Testis (tissue), 3 donors: ENCODE results near the gene HDAC7. TPM values are rescaled to one million over a fixed set of nuclear protein-coding genes. Genes with fewer than 3 reads are reported as not detected.

Experiments
- DNase-seq: peaks from one replicate; pipeline ENCODE4 v3.0.0-alpha.2; 2019
- H3K27ac ChIP-seq, 2 donors: fragments of 200-600 bp; sonication (generic); one replicate each; pipeline ENCODE4 v1.5.1; 2019
- H3K27me3 ChIP-seq: fragments of 200-600 bp; sonication (generic); one replicate; pipeline ENCODE4 v1.5.1; 2019
- H3K36me3 ChIP-seq: fragments of 200-600 bp; sonication (generic); one replicate; pipeline ENCODE4 v1.5.1; 2017; ENCODE audit warnings: low read depth; ENCODE audit errors: missing control alignments
- H3K4me1 ChIP-seq: fragments of 200-600 bp; sonication (generic); one replicate; pipeline ENCODE4 v1.5.1; 2019
- H3K4me3 ChIP-seq, 2 donors: fragments of 200-600 bp; sonication (generic); one replicate each; pipeline ENCODE4 v1.5.1; 2017 to 2019
- H3K9me3 ChIP-seq: fragments of 200-600 bp; sonication (generic); one replicate; pipeline ENCODE4 v1.5.1; 2017
- CTCF ChIP-seq, 3 experiments: fragments of 450-650 bp in 2 of 3; fragments of 200-600 bp in 1 of 3; sonication (generic) in 1 of 3; IDR thresholded peaks; one replicate each; pipeline ENCODE4 v1.5.1; 2016 to 2019; ENCODE audit warnings: antibody characterized with exemption in 3 of 3, mild to moderate bottlenecking in 2 of 3, moderate library complexity in 1 of 3
- POLR2A ChIP-seq: fragments of 450-650 bp; IDR thresholded peaks from one replicate; pipeline ENCODE4 v1.6.1; 2017; ENCODE audit warnings: antibody characterized with exemption, mild to moderate bottlenecking, moderate library complexity
- WGBS, 2 donors: methylation state at CpG; one replicate each; pipeline ENCODE4 v1.1.5; 2018; 5-methylcytosine and 5-hydroxymethylcytosine counted together
- intact Hi-C: fragments of 100-400 bp; cut with DNase I; formaldehyde crosslinking; loops from one replicate; pipeline ENCODE4 v1.15.1; 2023; ENCODE audit warnings: low total_unique reads
- polyA plus RNA-seq: library from polyadenylated mRNA; stranded (reverse); fragments of 350-450 nt; fragmentation: Illumina TruSeq; extraction: RNeasy Lipid Tissue Mini Kit (QIAGEN cat#74804); gene quantifications from one replicate; pipeline ENCODE4 v1.2.3, GENCODE V29; 2014; ENCODE audit warnings: low read depth, low replicate concordance; ENCODE audit not compliant: insufficient read depth
- total RNA-seq, 2 donors: library from RNA; depleted of rRNA; stranded (reverse); fragments of >200 nt; gene quantifications; one replicate each; pipeline ENCODE4 v1.2.3, GENCODE V29; 2016

HDAC7 gene
- total and polyA plus RNA-seq, 3 donors from 2014 or later = 28.2 to 70.0 (median 39.9) TPM

GRCh38 chr12:47841501-47841900 lies 21.8 kb upstream of the HDAC7 start:
- no peaks in the 10 kb centered on the region for H3K9me3 ChIP-seq
- no peaks in the 10 kb centered on the region for H3K36me3 ChIP-seq
- no peak overlapping the region for H3K4me3 ChIP-seq
- no peak for DNase-seq
- no peak overlapping the region for H3K27ac ChIP-seq
- H3K27me3 ChIP-seq = no peaks in the 10 kb centered on the region
- 69 to 82% methylated on average over 2 of the region's 2 CpGs for WGBS, 2 donors
- H3K4me1 ChIP-seq = peaks cover 8% of the 10 kb centered on the region
- intact Hi-C loops = no loop called here
- TF ChIP-seq POLR2A (no peak), CTCF (IDR thresholded peaks at IDR 0.05) (no peak)

GRCh38 chr12:47840571-47840970 lies 20.9 kb upstream of the HDAC7 start:
- intact Hi-C loops = no loop called here
- no peaks in the 10 kb centered on the region for H3K9me3 ChIP-seq
- TF ChIP-seq CTCF (IDR thresholded peaks at IDR 0.05) = no peak
- TF ChIP-seq POLR2A = no peak

DNA sequence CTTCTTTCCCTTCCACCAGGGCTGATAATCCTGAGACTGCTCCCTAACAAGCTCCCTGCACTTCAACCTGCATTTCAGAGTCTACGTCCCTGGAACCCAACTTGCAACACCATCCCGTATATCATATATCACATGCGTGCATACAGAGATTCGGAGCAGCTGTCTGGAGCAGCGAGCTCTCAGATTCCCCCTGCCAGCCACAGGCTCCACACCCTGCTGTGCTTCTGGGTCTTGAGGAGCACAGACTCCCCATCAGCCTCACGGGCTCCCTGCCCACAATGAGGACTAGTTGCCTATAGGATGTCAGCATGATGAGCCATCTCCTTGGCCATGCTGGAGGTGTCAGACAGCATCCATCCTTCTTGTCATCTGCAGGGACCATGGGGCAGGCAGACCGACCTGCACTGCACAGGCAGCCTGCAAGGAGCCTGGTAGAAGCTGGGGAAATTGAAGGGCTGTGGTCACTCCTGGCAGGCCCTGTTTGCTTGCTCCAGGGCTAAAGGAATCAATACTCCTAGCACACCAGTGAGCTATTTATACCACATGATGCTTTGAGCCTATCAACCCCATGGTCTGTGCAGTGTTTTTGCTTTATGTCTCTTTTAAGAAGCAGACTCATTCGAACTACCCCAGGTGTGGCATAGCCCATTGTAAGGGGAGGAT lies 19.6 kb upstream of the HDAC7 start:
- intact Hi-C loops = loop anchor here (5.0 to 10.0 kb wide), 2 partner anchors 42 to 125 kb away; no protein-coding TSS in a partner anchor
- H3K4me1 ChIP-seq = peaks cover 4% of the 10 kb centered on the region
- WGBS, 2 donors = 88 to 95% methylated on average over 6 to 8 of the region's 8 CpGs
- DNase-seq = no peak
- no peaks in the 10 kb centered on the region for H3K27me3 ChIP-seq
- no peak overlapping the region for H3K4me3 ChIP-seq
- no peaks in the 10 kb centered on the region for H3K9me3 ChIP-seq
- H3K27ac ChIP-seq = no peak overlapping the region
- TF ChIP-seq POLR2A (no peak), CTCF (IDR thresholded peaks at IDR 0.05) (no peak)
- H3K36me3 ChIP-seq = no peaks in the 10 kb centered on the region

More at GRCh38 chr12:47840571-47840970, 20.9 kb upstream of the HDAC7 start:
- DNase-seq = no peak
- WGBS, 2 donors = 96 to 97% methylated on average over 1 of the region's 1 CpG
- H3K27ac ChIP-seq = no peak overlapping the region
- no peak overlapping the region for H3K4me3 ChIP-seq
- no peaks in the 10 kb centered on the region for H3K36me3 ChIP-seq
- H3K4me1 ChIP-seq = peaks cover 8% of the 10 kb centered on the region
- no peaks in the 10 kb centered on the region for H3K27me3 ChIP-seq

DNA sequence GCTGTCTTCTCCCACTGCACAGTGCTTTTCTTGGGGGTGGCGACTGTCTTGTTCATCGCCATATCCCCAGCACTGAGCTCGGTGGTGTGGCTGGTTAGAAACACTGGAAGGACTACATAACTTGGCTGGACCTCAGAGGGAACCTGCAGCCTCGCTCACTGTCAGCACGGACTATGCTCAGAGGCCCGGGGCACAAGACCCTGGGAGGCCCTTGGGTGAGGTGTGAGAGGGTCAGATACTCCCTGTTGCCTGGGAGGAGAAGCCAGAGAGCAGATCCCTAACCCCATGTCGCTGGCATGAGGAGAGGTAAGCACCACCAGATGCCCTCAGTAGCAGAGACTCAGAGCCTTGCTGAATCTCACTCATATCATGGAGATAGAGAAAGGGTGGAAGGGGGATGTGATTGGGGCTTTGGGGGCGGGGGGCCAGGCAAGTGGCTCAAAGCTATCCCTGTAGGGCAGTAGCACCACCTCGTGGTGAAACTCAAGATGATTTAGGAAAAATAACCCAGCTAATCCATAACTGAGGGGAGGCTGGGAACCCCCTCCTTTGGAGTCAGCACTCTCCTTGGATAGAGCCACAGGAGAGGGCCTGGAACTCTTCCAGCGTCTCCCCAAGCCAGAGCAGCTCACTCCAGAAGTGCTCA lies 18.7 kb upstream of the HDAC7 start:
- WGBS, 2 donors = 41 to 64% methylated on average over 7 to 10 of the region's 10 CpGs
- intact Hi-C loops = loop anchor here (5.0 to 10.0 kb wide), 2 partner anchors 41 to 124 kb away; no protein-coding TSS in a partner anchor

More for the DNA sequence above, 18.7 kb upstream of the HDAC7 start:
- Histone ChIP-seq H3K36me3 (no peaks in the 10 kb centered on the region), H3K4me1 (peaks cover 4% of the 10 kb centered on the region), H3K4me3 (no peak overlapping the region), H3K27me3 (no peaks in the 10 kb centered on the region), H3K27ac (no peak overlapping the region), H3K9me3 (no peaks in the 10 kb centered on the region)
- no peak for DNase-seq
- no peak for TF ChIP-seq POLR2A
- peak; percentile 19 to 58 (median 41) for TF ChIP-seq CTCF (IDR thresholded peaks at IDR 0.05)
